H9 (cell line): ENCODE measurements around the gene CFAP54. TPM values are rescaled to one million over a fixed set of nuclear protein-coding genes. Genes with fewer than 3 reads are reported as not detected.

Experiments used
- DNase-seq: peaks from one replicate; pipeline ENCODE4 v3.0.0-alpha.2; 2017
- H2AFZ ChIP-seq: one replicate; pipeline ENCODE4 v1.6.1; 2013; ENCODE audit warnings: mild to moderate bottlenecking, low read length, control low read depth, moderate library complexity
- H2AK5ac ChIP-seq: 2 replicates; pipeline ENCODE4 v1.6.1; 2013; ENCODE audit warnings: low read length, control low read depth, mixed read lengths; ENCODE audit not compliant: insufficient read length
- H2BK120ac ChIP-seq: one replicate; pipeline ENCODE4 v1.6.1; 2013; ENCODE audit warnings: low read depth, mild to moderate bottlenecking, low read length, control low read depth, inconsistent platforms; ENCODE audit not compliant: poor library complexity, severe bottlenecking
- H2BK12ac ChIP-seq: 2 replicates; pipeline ENCODE4 v1.6.1; 2013; ENCODE audit warnings: low read length, control low read depth, mixed read lengths, low read depth; ENCODE audit not compliant: insufficient read length
- H2BK15ac ChIP-seq: 2 replicates; pipeline ENCODE4 v1.6.1; 2013; ENCODE audit warnings: low read depth, low read length, control low read depth
- H2BK20ac ChIP-seq: one replicate; pipeline ENCODE4 v1.6.1; 2013; ENCODE audit warnings: low read depth, mild to moderate bottlenecking, low read length, control low read depth, inconsistent platforms; ENCODE audit not compliant: poor library complexity, severe bottlenecking
- H2BK5ac ChIP-seq: 2 replicates; pipeline ENCODE4 v1.6.1; 2013; ENCODE audit warnings: low read length, control low read depth, mixed read lengths; ENCODE audit not compliant: insufficient read length
- H3K14ac ChIP-seq: 2 replicates; pipeline ENCODE4 v1.6.1; 2013; ENCODE audit warnings: low read length, control low read depth; ENCODE audit not compliant: insufficient read depth
- H3K18ac ChIP-seq: 2 replicates; pipeline ENCODE4 v1.6.1; 2013; ENCODE audit warnings: low read depth, mild to moderate bottlenecking, mixed read lengths, low read length, control low read depth; ENCODE audit not compliant: insufficient read length
- H3K23ac ChIP-seq: 2 replicates; pipeline ENCODE4 v1.6.1; 2013; ENCODE audit warnings: low read length, control low read depth, mixed read lengths, low read depth; ENCODE audit not compliant: insufficient read length
- H3K23me2 ChIP-seq: 2 replicates; pipeline ENCODE4 v1.6.1; 2013; ENCODE audit warnings: low read depth, mild to moderate bottlenecking, mixed read lengths, low read length, control low read depth; ENCODE audit not compliant: insufficient read length, poor library complexity, severe bottlenecking
- H3K27ac ChIP-seq: 2 replicates; pipeline ENCODE4 v1.5.1; 2013; ENCODE audit warnings: low read length, control low read depth, mixed read lengths, low read depth; ENCODE audit not compliant: insufficient read length
- H3K27me3 ChIP-seq: 2 replicates; pipeline ENCODE4 v1.6.1; 2013; ENCODE audit warnings: low read length, control low read depth, inconsistent platforms; ENCODE audit not compliant: insufficient read depth
- H3K4ac ChIP-seq: 2 replicates; pipeline ENCODE4 v1.6.1; 2013; ENCODE audit warnings: low read depth, mild to moderate bottlenecking, control low read depth, inconsistent platforms, low read length, moderate library complexity
- H3K4me1 ChIP-seq: 2 replicates; pipeline ENCODE4 v1.6.1; 2013; ENCODE audit warnings: low read length, control low read depth, inconsistent platforms; ENCODE audit not compliant: insufficient read depth
- H3K4me2 ChIP-seq: 2 replicates; pipeline ENCODE4 v1.6.1; 2013; ENCODE audit warnings: low read length, control low read depth, mixed read lengths; ENCODE audit not compliant: insufficient read length, insufficient read depth
- H3K56ac ChIP-seq: 2 replicates; pipeline ENCODE4 v1.6.1; 2013; ENCODE audit warnings: low read depth, mild to moderate bottlenecking, mixed read lengths, low read length, control low read depth; ENCODE audit not compliant: insufficient read length
- H3K79me1 ChIP-seq: 2 replicates; pipeline ENCODE4 v1.6.1; 2013; ENCODE audit warnings: low read depth, mild to moderate bottlenecking, moderate library complexity, low read length, control low read depth, inconsistent platforms; ENCODE audit not compliant: insufficient read depth, poor library complexity, severe bottlenecking
- H3K79me2 ChIP-seq: 2 replicates; pipeline ENCODE4 v1.6.1; 2013; ENCODE audit warnings: low read length, control low read depth, inconsistent platforms; ENCODE audit not compliant: insufficient read depth
- H3K9ac ChIP-seq: 2 replicates; pipeline ENCODE4 v1.6.1; 2013; ENCODE audit warnings: low read length, control low read depth, mixed read lengths; ENCODE audit not compliant: insufficient read length; ENCODE audit errors: extremely low read depth
- H3K9me3 ChIP-seq: one replicate; pipeline ENCODE4 v1.6.1; 2013; ENCODE audit warnings: low read depth, low read length, inconsistent platforms; ENCODE audit not compliant: control insufficient read depth
- H3T11ph ChIP-seq: one replicate; pipeline ENCODE4 v1.6.1; 2013; ENCODE audit warnings: mild to moderate bottlenecking, low read length, control low read depth, inconsistent platforms
- H4K20me1 ChIP-seq: one replicate; pipeline ENCODE4 v1.6.1; 2013; ENCODE audit not compliant: control insufficient read depth, insufficient read length, insufficient read depth
- H4K5ac ChIP-seq: 2 replicates; pipeline ENCODE4 v1.6.1; 2013; ENCODE audit warnings: low read depth, mild to moderate bottlenecking, mixed read lengths, low read length, control low read depth; ENCODE audit not compliant: insufficient read length
- H4K8ac ChIP-seq: replicated peaks from 2 replicates; pipeline ENCODE4 v1.6.1; 2013; ENCODE audit warnings: low read length, control low read depth, mixed read lengths, low read depth; ENCODE audit not compliant: insufficient read length
- H4K91ac ChIP-seq: 2 replicates; pipeline ENCODE4 v1.6.1; 2013; ENCODE audit warnings: low read depth, mild to moderate bottlenecking, moderate library complexity, mixed read lengths, low read length, control low read depth; ENCODE audit not compliant: insufficient read length
- H3K27ac Mint-ChIP-seq, 3 experiments: 2 replicates in 2 of 3; 3 replicates in 1 of 3; pipeline ENCODE4 v1.8.0; 2020 to 2021; ENCODE audit warnings: mixed read lengths in 3 of 3, mild to moderate bottlenecking in 1 of 3, moderate library complexity in 1 of 3
- H3K27me3 Mint-ChIP-seq: 2 replicates; pipeline ENCODE4 v1.8.0; 2021; ENCODE audit warnings: low read depth, mild to moderate bottlenecking, moderate library complexity, mixed read lengths
- H3K36me3 Mint-ChIP-seq, 3 experiments: 2 replicates in 2 of 3; 3 replicates in 1 of 3; pipeline ENCODE4 v1.8.0; 2020 to 2021; ENCODE audit warnings: low read depth in 3 of 3, mixed read lengths in 3 of 3; ENCODE audit not compliant: insufficient read depth in 1 of 3
- H3K4me1 Mint-ChIP-seq, 2 experiments: 2 replicates each; pipeline ENCODE4 v1.8.0; 2020; ENCODE audit warnings: mixed read lengths in 2 of 2
- H3K4me3 Mint-ChIP-seq, 2 experiments: 2 replicates in 1 of 2; 3 replicates in 1 of 2; pipeline ENCODE4 v1.8.0; 2020 to 2021; ENCODE audit warnings: mild to moderate bottlenecking in 2 of 2, mixed read lengths in 2 of 2, moderate library complexity in 1 of 2
- H3K9me3 Mint-ChIP-seq, 2 experiments: 2 replicates in 1 of 2; 3 replicates in 1 of 2; pipeline ENCODE4 v1.8.0; 2020; ENCODE audit warnings: mild to moderate bottlenecking in 2 of 2, mixed read lengths in 2 of 2, moderate library complexity in 1 of 2
- WGBS: extraction: QIAGEN DNeasy Blood & Tissue Kit; methylation state at CpG from one replicate; pipeline ENCODE4 v1.1.7; 2013; ENCODE audit warnings: missing lambda C conversion rate, low lambda C conversion rate, mixed read lengths; ENCODE audit not compliant: insufficient read length; ENCODE audit errors: extremely low coverage; 5-methylcytosine and 5-hydroxymethylcytosine counted together
- total RNA-seq: library from RNA; stranded (reverse); gene quantifications from 2 replicates; pipeline ENCODE4 v1.2.1, GENCODE V29; 2021
- TF ChIP-seq, protein P1 (sequence below): fragments of 200-600 bp; sonication (generic); conservative IDR thresholded peaks from 3 replicates; pipeline ENCODE4 v1.8.0; 2021; ENCODE audit warnings: antibody characterized with exemption, mild to moderate bottlenecking

Gene CFAP54
- total RNA-seq, 1 experiment from 2014 or later, result 0.24 TPM

GRCh38 chr12:96471368-96472050 is 17.9 kb upstream of the CFAP54 start:
- no peaks in the 10 kb centered on the region for H3K4me1 Mint-ChIP-seq
- TF ChIP-seq, protein P1, sequence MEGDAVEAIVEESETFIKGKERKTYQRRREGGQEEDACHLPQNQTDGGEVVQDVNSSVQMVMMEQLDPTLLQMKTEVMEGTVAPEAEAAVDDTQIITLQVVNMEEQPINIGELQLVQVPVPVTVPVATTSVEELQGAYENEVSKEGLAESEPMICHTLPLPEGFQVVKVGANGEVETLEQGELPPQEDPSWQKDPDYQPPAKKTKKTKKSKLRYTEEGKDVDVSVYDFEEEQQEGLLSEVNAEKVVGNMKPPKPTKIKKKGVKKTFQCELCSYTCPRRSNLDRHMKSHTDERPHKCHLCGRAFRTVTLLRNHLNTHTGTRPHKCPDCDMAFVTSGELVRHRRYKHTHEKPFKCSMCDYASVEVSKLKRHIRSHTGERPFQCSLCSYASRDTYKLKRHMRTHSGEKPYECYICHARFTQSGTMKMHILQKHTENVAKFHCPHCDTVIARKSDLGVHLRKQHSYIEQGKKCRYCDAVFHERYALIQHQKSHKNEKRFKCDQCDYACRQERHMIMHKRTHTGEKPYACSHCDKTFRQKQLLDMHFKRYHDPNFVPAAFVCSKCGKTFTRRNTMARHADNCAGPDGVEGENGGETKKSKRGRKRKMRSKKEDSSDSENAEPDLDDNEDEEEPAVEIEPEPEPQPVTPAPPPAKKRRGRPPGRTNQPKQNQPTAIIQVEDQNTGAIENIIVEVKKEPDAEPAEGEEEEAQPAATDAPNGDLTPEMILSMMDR, result no peak
- Histone ChIP-seq H3T11ph (no peak overlapping the region), H4K5ac (no peak overlapping the region), H2BK12ac (no peak overlapping the region), H3K27me3 (no peaks in the 10 kb centered on the region), H3K4ac (no peak overlapping the region), H2BK120ac (no peak overlapping the region), H3K23ac (no peak overlapping the region), H2AK5ac (no peak overlapping the region), H3K79me2 (no peaks in the 10 kb centered on the region), H3K14ac (no peak overlapping the region), H2BK15ac (no peak overlapping the region), H2AFZ (no peak overlapping the region), H3K9me3 (no peaks in the 10 kb centered on the region), H4K20me1 (no peaks in the 10 kb centered on the region), H3K56ac (no peak overlapping the region), H2BK5ac (no peak overlapping the region), H4K8ac (no peak overlapping the region), H3K23me2 (no peaks in the 10 kb centered on the region), H3K18ac (no peak overlapping the region), H3K9ac (no peak overlapping the region), H3K4me2 (no peak overlapping the region), H4K91ac (no peak overlapping the region), H3K27ac (no peak overlapping the region), H3K4me1 (no peaks in the 10 kb centered on the region), H3K79me1 (no peaks in the 10 kb centered on the region), H2BK20ac (no peak overlapping the region)
- WGBS, result no CpG with 5 or more reads among the region's 2 CpGs
- no peaks in the 10 kb centered on the region for H3K36me3 Mint-ChIP-seq
- peaks cover 0 to 3% of the 10 kb centered on the region in 2 experiments; a peak in 1 of 5 replicates for H3K9me3 Mint-ChIP-seq
- H3K4me3 Mint-ChIP-seq, result no peak overlapping the region
- H3K27ac Mint-ChIP-seq, result no peak overlapping the region
- H3K27me3 Mint-ChIP-seq, result no peaks in the 10 kb centered on the region
- DNase-seq, result no peak
